Measurements from ENCODE around the gene TENT5A.

Gene TENT5A

GRCh38 chr6:81770381-81770780 is 17.9 kb upstream of the TENT5A start:
- DNase-seq: no peak

- no peak for DNase-seq
Observed at GRCh38 chr6:81769824-81770223, 17.3 kb upstream of the TENT5A start.

DNA sequence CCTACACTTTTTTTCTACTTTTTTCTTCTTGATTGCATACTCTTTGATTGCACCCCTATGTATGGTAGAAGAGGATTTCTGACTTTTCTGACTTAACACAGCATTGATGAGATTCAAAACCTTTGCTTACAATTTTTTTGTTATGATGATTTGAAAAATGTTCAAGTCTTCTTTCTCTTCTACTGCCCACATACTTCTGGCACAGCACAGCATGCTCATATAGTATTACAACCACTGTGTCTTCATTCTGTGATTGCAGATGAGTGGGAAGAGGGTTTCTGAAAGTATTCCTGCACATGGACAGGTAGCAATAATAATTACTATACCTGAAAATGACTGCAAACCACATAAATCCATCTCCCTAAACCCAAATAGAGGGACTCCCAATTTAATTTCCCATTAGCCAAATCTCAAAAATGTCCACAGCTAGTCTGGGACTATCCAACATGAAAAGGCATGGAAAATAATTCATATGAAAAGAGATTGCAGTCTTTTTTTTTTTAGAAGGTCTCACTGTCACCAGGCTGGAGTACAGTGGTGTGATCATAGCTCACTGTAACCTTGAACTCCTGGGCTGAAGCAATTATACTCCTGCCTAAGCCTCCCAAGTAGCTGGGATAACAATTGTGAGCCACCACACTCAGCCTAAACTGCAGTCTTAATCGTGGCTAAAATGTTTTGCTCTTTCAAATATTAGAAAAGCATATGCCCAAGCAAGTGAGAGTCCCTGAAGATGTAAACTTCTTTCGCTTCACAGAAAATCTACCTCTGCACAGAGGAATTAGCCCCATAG is 15.9 kb upstream of the TENT5A start:
- no peak for DNase-seq

DNA sequence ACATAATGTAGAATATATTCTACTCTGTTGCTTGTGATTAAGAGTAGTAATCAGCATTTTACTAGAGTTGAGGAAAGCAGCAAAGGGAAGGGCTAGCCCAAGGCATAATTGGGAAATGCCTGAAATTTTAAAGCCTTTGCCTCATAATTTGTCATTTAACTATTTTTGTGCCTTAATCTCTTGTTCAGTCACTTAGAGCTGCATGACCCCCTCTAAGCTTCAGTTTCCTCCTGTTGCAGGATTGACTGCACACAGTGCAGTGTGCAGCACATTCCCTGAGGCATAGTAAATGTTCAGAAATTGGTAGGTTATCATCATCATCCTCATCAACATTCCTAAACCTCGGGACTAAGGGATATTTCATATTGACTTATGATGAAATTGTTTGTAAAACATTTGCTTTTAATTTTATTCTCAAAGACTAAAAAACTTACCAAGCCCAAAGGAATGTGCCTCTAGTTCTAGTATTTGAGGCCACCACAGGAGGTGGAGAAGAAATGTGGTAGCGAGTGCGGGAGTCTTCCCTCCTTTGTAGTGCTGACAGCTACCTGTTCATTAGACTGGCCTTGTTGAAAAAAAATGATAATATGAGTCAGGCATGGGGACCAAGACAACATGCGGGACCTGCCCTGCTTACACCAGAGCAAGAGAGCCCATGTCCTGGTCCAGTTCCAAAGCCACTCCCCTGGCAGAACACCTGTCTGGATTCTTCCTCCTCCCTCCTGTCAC is 14.8 kb upstream of the TENT5A start:
- no peak for DNase-seq

GRCh38 chr6:81766482-81767069 is 14.1 kb upstream of the TENT5A start:
- no peak for DNase-seq

DNA sequence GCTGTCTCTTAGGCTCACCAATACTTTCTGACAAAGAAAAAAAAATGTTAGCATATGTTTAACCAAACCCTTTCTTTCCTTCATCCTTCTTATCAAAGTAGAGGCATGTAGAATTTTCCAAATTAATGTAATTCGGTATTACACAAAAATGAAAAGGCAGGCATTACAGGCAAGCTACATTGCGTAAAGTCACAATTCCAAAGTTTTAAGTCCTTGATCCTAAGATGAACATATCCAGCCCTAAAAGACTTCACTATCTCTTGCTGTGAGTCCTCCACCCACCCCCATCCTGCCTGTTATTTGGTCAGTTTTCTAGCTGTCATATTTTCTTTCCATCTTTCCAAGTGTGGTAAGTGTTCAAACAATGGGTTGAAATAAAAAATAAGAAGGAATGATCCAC is 12.1 kb upstream of the TENT5A start:
- DNase-seq: no peak

- no peak for DNase-seq
Observed at GRCh38 chr6:81763968-81764367, 11.5 kb upstream of the TENT5A start.

GRCh38 chr6:81763051-81763450 is 10.6 kb upstream of the TENT5A start:
- DNase-seq: no peak

DNA sequence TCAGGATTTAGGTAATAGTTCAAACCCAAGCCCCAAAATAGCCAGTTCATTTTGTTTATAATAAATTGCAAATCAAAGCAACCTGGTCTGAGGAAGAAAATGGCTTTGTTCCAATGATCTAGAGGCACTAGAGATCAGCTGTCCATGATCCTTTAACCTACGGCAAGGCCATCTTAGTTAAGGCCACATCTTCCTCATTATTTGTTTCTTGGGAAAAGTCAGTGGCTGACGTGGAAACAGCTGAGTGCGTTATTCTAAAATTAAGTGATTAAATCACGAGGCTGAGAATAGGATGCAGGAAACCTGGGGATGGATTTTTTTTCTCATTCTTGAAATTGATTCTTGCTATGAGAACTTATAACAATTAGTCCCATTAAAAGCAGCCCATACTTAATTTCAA is 10.1 kb upstream of the TENT5A start:
- DNase-seq: no peak

DNA sequence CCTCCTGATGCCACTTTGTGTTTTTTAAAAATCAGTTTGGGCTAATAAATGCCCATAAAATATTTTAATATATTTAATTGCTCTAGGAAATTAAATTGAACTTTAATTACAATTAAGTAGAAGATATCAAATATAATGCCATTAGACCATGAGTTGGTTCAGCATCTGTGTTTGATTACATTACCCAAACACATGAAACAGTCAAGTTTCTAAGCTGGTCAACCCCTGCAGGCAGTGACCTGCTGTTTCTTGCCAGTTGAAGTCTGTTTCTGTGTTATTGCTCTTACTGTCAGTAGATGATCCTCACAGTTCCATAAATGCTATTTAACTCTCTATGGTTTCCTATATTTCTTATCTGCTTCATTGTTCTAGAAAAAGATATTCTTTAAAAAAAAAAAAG is 9.7 kb upstream of the TENT5A start:
- no peak for DNase-seq

GRCh38 chr6:81761197-81761596 is 8.7 kb upstream of the TENT5A start:
- no peak for DNase-seq

- DNase-seq: no peak
Observed at GRCh38 chr6:81759782-81760181, 7.3 kb upstream of the TENT5A start.

DNA sequence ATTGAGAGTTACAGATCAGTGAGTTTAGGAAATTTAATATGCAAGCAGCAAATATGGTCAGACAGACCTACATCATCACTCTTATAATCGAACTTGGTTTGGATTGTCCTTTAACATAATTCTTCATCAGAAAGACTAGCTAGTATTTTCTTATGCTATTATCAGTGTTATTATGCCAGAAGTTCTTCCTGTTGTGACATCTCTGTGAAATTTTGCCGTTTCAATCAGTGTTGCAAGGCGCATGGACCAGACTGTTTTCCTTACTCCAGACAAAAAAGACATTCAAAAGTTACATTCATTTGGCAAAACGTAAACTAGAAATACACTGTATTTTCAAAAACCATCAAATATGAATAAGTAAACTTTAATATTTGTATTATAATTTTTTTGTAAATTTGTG is 5.7 kb upstream of the TENT5A start:
- no peak for DNase-seq

GRCh38 chr6:81756690-81757089 is 4.2 kb upstream of the TENT5A start:
- DNase-seq: no peak

GRCh38 chr6:81755551-81755950 is 3.1 kb upstream of the TENT5A start:
- no peak for DNase-seq

DNA sequence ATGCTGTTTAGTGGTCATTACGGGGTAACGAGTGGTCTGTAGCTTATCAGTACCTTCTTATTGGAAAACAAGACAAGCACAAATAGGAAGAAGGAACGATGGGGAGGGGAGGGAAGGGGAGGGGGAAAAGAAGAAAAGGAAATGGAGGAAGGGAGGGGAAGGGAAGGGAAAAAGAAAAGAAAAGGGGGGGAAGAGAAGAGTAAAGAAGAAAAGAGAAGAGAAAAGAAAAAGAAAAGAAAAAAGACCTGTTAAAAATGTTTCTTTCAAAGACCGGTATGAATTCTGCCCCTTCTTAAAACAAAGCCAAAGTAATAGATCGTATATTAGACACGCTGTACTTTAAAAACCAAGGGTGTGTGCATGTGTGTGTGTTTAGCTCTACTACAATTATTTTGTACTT is 2.4 kb upstream of the TENT5A start:
- no peak for DNase-seq

DNA sequence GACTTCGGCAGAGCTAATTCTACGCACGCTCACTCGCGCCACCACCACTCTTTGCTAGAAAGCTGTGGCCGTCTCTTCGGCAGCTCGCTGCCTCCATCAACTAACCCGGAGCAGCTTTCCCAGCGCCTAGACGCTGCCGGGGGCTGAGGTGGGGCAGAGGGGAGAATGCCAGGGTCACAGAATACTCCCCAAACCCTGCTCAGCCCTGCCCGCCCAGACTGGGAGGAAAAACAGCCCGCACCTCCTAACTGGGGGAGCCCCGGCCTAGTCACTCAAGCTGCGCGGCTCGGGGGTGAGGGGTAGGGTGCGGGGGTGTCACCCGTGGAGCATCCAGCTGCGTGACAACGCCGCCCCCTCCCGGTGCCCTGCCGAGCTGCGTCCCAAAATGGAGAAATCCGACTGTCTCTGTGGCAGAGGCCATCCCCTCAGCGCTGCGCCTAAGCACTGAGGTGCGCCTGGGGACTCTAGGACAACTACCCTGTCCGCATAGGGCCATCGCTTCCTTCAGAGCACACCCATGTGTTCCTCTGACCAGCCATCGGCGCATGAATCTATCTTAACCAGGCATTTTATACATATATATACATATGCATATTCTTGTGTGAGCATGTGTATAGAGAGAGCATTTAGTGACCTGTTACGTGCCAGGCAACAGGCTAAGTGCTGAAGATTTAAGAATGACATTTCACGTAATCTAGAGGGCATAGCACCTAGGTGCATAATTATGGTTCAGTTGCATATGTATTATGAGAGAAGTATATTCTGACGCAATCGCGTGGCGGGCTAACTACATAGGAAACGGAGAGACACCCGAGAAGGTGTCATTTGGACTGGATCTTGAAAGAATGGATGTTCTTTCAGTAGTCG is 1.5 kb upstream of the TENT5A start:
- peak; percentile 52 for DNase-seq

DNA sequence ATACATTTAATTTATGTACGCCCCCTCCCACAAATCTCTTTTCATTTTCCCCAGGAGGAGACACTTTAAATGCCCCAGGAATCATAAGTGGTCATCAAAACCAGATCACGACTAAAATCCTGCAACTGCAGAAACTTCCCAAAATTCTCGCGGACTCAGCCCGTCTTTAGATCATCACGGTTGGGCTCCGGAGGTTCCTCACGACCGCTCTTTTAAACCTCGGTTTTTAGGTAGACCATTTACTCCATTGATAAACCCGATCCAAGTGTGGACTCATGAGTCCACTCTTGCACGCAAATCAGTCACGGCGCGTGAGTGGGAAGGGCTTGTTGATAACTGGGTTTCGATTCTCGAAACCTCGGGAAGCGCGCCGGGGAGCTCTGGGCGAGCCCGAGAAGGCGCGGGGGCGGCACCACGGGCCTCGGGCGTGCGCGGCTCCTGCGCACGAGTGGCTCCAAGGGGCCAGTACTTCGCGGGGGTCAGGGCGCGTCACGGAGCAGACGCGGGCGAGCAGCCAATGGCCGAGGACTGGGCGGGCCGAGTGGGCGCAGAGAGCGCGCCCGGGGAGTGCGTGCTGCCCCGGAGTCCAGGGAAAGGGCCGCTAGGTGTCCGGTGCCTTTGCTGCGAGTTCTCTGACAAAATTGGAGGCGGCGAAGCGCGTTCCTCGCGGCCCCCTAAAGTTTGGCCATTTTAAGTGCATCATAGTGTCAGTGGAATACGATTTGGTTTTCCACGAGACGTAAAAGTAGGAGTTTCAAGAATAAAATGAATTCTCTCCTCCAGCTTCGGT is 635 bp upstream of the TENT5A start:
- peak; percentile 69 for DNase-seq

GRCh38 chr6:81751388-81752083 is 945 bp downstream of the TENT5A start:
- no peak for DNase-seq

DNA sequence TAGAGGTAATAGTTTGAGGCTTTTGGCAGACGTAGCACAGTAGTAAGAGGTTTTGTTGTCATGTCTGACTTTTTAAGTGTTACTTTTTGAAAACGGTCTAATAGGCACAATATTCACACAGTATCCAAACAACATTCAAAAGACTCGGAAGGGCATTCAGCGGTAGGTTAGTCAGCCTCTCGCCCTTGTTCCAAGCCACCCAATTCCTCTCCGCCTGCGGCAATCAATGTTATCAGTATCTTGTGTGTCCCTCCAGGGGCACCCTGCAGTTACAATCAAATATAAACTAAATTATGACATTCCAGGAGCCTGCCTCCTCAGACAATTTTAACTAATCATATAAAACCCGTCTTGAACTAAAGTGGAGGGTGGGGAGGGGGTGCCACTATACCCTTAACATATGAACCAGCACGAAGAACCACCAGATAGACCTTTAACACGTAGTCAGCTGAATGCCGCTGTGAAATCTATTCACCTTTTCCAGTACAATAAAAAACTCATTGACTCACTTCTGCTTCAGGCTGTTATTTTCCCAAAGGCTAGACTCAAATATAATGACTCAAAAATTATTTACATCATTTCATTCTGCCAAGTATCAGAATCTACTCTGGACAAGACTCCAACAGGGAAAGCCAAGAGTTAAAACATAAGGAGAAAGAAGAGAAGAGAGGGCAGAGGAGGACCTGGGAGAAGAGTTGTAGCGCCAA is 1.6 kb downstream of the TENT5A start:
- no peak for DNase-seq

GRCh38 chr6:81750200-81750599 is 2.3 kb downstream of the TENT5A start:
- no peak for DNase-seq

All from 8988T (cell line).